ENCODE data around the gene HMGXB4.
A peak's percentile ranks its signal among the peaks of the same experiment; 100 is the strongest.

HMGXB4 gene

DNA sequence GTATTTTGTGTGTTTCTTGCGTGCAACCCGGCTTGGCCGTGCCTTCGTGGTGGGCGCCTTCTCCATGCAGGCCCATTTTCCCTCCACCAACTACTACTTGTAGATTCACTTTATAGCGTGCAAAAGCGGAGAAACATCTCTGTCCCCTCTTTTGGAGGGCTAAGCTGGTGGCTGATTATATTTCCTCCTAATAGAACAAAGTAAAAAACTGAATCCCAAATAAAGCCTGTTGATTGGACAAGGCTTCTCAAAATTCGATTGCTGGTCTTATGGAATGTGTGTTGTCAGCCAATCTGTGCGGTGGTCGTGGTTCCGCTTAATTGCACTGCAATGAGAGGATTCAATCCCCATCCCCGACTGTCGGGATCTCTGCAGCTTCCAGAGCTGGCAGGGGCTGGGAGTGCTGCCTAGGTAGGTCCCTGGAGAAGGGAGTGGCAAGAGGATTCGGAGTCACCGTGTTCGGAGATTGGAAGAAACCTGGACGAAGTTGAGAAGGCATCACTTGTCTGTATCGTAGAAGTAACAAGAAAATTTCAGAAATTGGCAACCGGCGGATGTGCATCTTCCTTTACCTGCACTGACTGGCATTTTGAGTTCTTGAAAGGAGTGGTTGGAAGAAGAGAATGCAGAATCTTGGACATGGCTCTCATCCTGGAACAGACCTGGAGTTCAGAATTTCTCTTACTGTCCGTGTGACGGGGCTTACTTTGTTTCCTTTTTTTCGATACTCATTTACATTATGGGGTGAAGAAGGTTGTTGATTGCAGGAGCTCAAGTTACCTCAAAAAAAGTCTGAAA lies 1.1 kb downstream of the HMGXB4 start:
- DNase-seq = peak; percentile 51

DNA sequence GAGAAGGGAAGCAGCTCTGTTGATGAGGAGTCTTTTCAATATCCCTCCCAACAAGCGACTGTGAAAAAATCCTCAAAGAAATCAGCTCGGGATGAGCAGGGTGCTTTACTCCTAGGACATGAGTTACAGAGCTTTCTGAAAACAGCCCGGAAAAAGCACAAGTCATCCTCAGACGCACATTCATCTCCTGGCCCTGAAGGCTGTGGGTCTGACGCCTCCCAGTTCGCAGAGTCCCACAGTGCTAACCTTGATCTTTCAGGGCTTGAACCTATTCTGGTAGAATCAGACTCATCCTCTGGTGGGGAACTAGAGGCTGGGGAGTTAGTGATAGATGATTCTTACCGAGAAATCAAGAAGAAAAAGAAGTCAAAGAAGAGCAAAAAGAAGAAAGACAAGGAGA lies 7.7 kb downstream of the HMGXB4 start:
- no peak for DNase-seq

DNA sequence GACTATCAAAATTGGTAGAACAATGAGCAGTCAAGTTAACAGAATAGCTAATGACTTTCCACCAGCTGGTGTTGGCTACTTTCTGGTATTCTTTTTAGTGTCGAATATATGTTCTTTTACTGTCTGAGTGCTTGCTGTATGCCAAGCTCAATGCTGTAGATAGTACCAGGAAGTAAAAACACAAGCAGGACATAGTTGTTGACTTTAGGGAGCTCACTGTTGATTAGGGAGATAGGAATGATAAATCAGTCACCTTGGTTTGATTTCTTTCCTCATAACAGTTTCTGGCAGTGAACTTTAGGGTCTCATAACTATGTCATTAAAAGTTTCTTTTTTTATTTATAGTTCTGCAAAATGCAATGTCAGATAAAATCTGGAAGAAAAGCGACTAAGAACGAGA lies 9.0 kb downstream of the HMGXB4 start:
- DNase-seq = no peak

DNA sequence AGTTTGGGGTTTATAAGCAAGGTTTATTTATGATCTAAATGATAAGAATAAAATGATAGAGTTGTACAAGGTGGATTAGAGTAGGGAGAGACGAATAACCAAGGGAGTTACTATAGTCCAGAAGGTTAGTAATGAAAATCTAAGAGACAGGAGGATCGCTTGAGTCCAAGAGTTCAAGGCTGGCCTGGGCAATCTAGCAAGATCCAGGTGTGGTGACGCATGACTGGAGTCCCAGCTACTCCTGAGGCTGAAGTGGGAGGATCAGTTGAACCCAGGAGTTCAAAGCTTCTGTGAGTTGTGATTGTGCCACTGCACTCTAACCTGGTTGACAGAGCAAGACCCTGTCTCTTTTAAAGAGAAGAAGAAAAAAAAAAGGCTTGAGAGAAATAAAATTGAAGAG lies 12.3 kb downstream of the HMGXB4 start:
- DNase-seq = no peak

DNA sequence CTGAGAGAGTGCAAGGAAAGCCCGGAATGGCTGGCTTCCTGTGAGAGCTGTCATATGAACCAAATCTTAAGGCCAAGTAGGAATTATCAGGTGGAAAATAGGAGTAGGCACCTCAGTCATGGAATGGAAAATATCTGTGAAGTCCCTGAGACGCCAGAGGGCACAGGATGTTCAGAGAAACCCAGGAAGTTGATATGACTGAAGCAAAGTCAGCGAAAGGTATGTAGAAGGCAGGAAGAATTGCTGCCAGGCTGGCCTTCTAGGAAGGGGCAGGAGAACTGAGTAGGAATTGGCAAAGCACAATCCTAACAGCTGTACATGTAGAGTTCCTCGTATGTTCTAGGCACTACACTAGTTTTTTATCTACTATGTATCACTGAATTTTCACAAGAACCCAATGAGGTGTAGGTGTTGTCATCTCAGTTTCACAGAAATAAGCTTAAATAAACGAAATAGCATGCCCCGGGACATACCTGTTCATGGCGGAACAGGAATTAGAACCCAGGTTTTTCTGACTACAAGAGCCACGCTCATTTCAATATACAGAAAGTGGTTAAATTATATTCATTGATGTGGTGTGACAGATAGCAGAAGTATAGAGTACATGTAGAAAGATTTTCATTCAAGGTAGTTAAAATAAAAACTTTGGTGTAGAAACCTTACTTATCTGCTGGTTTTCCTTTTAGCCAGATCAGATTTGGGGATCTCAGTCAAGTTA lies 17.0 kb downstream of the HMGXB4 start:
- no peak for DNase-seq

DNA sequence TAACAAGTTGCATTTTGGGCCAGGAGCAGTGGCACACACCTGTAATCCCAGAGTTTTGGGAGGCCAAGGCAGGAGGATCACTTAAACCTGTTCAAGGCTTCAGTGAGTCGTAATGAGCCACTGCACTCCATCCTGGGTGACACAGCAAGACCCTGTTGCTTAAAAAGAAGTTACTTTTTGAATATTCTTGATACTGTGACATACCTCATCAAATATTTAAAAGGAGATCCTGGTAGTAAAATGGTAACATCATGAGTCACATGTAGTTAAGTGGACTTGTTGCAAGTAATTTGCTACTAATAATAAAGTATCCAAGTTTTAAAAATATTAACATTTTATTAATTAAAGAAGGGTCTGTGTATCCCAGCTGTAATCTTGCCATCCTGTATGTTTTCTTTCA lies 18.3 kb downstream of the HMGXB4 start:
- peak; percentile 29 for DNase-seq

DNA sequence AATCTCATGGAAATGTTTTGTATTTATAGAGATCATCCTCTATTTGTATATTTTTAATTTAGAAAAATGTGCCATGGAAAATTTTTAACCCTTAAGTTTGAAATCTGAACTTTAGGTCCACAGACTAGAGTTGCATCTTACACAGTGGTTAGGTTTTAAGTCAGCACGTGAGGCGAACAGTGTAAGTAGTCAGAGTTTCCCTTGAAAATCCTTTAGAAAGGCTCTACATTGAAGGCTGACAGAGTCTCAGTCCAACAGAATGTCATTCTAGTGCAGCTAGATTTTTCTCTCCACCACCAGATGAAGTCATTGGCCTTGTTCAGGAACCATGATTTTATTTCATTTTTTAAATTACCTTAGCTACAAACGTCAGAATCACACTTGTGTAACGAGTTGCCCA lies 18.7 kb downstream of the HMGXB4 start:
- DNase-seq = no peak

DNA sequence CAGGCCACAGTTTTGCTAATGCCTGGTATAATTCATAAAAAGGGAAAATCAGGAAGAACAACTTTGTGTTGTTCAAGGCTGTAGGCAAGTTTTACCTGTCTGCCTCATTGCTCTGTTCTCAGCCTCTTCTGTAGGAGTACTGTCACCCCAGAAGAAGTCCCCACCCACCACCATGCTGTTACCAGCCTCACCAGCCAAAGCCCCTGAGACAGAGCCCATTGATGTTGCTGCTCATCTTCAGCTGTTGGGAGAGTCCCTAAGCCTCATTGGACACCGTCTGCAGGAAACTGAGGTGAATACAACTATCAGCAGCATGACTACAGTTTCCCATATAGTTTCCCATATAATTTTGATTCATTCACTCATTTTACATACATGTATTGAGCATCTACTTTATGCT lies 30.8 kb downstream of the HMGXB4 start:
- DNase-seq = no peak

DNA sequence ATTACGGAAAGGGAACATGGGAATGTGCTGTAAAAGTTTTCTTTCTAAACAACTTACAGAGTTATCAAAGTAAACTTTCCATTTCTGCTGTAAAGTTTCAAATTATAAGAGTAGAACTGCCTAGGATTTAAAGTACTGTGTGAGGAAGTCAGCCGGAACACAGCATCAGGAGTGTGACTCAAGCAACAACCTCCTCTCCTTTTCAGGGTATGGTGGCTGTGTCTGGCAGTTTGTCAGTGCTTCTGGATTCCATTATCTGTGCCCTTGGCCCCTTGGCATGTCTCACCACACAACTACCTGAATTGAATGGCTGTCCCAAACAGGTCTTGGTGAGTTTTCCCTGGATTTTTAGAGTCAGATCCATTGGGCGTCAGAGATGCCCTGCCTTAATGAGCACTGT lies 35.5 kb downstream of the HMGXB4 start:
- DNase-seq = no peak

DNA sequence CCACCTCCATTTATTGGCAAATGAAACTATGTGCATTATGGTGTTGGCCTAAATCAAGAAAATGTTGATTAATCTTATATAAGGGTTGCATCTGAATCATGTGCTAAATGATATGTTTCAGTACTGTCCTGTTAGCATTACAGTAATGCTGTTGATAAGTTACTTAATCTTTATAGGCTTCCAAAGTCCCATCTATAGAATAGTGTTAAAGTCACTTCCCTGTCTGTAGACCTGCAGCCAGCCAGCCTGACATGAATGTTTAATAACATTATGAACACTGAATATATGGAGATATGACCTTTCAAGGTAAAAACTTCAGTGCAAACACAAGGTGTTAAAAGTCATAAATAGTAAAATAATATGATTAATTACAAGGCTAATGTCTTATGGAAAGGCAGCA lies 38.8 kb downstream of the HMGXB4 start:
- DNase-seq = no peak

DNA sequence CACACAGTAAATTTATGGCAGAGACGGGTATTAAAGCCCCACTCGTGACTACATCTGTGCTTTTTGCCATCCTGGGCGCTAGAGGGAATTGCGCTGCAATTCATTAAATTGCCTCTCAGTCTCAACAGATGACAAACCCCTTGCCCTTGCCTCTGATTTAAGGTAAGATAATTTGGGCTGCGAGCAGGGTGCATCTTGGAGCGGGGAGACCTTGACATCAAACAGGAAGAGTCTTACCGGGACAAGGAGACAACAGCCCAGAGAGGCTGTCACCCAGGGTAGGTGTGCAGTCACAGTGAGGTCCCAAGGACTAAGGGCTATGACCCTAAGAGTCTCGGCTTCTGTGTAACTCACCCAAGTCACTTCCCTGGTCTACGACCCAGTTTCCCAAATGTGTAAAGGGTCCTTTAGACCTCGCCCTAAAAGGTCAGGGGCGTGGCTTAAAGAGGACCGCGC lies 42.0 kb downstream of the HMGXB4 start:
- no peak for DNase-seq

DNA sequence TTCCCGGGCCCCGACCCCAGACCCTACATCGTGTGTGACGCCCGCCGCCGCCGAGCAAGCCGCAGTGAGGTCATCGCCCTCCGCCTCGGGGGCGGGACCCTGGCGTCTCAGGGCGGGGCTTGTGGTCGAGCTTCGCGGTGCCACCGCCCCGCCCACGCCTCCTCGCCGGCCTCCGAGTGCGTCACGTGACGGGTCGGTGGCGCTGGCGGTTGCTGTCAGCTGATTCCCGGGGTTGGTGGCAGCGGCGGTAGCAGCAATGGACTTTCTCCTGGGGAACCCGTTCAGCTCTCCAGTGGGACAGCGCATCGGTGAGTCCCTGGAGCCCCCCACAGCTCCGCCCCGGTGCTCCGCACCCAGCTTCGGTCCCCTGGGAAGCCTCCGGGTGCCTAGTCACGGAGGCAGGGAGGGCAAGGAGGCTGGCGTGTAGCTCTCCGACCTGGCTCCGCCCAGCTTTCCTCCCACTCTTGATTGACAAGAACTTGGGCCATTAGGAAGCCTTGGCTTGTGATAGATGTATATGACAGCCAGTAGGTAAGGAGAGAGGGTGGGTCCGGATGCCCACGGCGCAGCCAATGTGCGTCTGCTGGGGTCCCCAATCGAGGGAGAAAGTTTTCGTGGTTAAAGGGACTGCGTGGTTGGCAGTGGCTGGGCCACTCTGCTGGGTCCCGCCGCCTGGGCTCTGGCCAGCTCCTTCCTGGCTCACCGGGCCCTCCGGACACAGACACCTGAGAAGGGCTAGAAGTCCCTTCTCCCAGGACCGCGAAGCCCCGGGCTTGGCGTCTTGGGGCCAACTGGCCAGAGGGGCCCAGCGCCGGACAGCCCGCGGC lies 42.6 kb downstream of the HMGXB4 start, which contains the start of gene TOM1:
Gene TOM1, plus strand, starts transcription at position 222 of the 827 bp plus-strand sequence. Its CDS starts 35 bp downstream, at position 257.
- DNase-seq = peak; percentile 99

DNA sequence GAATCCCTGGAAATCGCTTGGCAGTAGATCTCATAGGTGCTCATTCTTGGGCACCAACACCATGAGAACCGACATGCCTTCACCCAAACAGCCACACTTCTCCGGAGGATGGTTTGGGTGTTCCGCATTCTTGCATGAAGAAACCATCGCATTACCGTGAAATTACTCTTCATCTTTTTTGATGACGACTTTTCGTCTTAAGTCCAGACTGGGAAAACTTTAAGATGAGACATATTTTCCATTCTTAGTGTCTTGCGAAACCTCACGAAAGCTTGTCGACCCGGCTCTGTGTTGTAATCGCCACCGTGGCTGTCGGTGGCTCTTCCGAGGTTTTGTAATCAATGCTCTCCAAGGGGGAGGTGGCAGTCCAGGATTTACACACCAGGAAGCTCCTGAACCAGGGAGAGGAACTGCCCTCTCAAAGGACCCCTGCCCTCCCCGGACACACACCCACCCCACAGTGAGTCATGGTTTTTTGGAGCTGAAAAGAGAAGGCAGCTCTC lies 44.1 kb downstream of the HMGXB4 start:
- peak; percentile 93 for DNase-seq

DNA sequence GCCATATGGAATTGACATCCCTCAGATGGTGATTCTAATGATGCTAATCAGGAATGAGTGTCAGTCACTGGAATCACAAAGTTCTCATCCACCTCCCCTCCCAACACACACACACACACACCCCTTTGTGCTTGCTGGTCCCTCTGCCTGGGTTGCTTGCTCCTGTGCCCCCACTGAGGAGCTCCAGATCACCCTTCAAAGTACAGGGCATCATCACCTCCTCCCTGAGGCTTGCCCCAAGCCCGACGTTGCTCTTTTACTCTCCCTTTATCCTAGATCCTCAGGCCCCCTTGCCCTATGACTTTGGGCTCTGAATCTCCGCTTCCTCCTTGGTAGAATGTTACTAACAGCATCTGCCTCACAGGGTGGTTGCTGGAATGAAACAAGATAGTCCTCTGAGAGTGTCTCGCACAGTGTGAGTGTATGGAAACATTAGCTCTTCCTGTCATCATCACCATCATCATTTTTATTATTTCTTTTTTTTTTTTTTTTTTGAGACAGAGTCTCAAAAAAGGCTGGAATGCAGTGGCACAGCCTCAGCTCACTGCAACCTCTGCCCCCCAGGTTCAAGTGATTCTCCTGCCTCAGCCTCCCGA lies 45.8 kb downstream of the HMGXB4 start:
- peak; percentile 40 for DNase-seq

DNA sequence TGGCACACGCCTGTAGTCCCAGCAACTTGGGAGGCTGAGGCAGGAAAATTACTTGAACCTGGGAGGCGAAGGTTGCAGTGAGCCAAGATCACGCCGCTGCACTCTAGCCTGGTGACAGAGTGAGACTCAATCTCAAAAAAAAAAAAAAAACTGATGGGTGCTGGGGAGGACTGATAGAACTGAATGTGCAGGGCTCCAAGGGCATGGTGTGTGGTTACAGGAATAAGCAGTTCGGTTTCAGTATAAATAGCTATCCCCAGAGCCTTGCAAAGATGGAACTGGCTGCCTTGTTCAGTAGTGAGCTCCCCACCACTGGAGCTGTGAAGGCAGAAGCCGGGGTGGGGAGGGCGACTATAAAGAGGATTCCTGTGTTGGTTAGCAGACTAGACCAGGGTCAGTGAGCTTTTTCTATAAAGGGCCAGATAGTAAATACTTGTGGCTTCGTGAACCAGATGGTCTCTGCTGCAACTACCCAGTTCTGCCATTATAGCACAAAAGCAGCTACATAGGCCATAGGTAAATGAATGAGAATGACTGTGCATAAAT lies 48.3 kb downstream of the HMGXB4 start:
- DNase-seq = no peak

DNA sequence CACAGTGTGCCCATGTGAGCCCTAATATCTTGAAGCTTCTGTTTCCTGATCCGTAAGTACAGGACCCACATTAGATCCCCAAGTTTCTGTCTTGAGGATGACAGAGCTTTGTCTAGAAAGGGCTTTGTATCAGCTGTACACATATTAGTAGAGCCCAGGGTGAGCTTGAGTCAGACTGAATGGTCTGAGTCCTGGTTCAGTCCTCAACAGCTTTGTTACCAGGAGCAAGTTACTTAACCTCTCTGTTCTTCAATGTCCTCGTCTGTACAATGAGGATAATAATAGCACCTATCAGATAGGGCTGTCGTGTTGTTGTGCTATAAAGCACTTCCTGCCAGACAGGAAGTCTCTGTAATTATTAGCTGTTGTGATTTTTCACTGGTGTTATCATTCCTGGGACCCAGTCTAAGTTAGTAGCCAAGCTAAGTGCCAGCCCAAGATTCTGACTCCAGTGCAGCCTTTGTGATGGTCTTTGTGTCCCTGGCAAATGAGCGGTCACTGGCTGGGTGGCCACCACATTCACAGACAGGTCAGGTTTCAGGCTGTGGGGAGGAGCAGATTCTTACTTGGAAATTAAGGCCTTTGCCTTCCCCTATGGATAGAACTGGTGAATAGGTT lies 49.2 kb downstream of the HMGXB4 start:
- DNase-seq = no peak

DNA sequence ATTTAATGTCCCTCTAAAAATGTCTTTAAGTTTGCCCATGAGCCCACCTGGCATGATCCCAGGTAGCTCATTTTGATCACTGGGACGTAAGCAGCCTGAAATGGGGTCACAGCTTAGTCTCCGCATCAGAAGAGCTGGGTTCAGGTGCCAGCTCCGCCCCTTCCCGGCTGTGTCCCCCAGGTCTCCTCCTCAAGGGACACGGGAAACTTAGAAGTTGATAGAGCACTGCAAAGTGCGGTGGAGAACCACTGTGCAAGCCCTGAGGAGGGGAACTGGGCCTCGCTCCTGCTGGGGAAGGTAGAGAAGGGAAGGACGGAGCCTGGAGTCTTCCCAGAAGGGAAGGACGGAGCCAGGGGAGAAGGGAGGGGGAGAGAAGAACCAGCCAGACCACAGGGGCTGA lies 50.1 kb downstream of the HMGXB4 start:
- no peak for DNase-seq

DNA sequence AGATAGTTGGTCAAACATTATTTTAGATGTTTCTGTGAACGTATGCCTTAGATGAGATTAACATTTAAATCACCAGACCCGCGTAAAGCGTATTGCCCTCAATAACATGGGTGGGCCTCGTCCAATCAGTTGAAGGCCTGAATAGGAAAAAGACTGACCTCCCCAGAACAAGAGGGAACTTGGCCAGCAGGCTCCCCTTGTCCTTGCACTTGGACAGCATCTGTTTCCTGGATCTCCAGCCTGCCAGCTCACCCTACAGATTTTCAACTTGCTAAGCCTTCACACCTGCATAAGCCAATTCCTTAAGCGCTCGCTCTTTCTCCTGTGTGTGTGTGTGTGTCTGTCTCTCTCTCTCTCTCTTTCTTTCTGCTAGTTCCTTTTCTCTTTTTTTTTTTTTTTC lies 50.6 kb downstream of the HMGXB4 start:
- DNase-seq = no peak

DNA sequence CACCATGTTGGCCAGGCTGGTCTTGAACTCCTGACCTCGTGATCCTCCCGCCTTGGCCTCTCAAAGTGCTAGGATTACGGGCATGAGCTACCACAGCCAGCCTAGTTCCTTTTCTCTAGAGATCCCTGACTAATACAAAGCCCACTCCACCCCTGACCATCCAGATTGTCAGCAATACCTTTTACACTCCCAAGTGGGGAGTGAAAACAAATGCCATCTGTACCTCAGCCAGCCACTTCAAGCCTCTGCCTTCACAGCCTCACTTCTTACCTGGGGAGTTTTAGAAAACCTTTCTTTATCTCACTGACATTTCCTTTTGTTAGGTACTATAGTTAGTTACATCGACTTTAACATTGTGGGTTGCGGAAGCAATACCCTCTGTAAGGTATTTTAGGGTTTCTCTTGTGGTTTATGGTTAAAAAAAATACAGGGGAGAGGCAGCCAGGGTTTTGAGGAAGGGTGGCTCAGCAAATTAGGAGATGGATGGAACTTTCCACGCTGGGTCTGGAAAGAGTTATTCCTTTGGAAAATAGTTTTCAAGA lies 51.3 kb downstream of the HMGXB4 start:
- no peak for DNase-seq

DNA sequence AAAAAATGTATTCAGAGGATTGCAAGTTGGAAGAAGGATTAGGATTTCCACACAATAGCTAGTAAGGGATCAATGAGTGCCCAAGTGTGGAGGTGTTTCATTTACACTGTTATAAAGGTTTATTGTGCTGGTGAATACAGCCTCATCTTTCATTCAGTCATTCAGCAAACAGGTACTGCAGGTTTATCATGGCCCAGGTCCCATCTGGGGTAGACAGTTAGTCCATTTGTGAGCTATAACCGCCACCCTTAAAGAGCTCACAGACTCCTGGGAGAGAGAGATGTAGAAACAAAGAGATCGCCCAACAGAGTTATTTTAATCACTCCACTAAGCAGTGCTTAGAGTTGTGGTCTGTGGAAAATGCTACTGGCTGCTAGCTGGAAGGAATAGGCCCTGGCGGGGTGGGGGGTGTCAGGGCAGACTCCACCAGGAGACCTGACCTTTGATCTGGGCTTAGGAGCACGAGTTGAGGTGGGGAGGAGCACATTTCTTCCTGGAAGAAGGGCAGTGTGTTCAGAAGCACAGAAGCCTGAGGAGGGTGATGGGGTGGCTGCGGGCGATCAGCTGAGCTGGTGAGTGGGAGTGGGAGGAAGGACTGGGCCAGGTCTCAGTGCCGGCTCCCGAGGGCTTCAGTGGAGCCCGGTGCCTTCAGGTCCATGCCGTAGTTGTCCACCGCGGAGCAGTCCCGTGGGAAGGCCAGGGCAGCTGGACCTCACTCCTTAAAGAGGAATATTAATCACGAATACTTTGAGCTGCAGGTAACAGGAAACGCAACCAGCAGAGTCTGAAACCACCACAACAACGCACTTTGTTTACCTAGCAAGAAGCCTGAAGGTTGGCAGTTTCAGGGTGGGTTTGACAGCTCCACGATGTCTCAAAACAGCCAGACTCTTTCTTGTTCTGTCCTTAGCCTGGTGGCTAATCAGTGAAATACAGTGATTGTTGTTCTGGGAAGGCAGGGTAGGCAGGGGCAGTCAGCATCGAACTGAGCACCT lies 53.6 kb downstream of the HMGXB4 start:
- DNase-seq = no peak

Data from fibroblast of upper back skin (primary cell).